WTC11 (cell line): ENCODE results near the gene CELSR2.

Experiments used
- CTCF ChIP-seq: fragments of 200-600 bp; IDR thresholded peaks from 2 replicates; pipeline ENCODE4 v1.8.0; 2022; ENCODE audit warnings: antibody characterized with exemption
- JUN ChIP-seq: sonication (generic); formaldehyde crosslinking; IDR thresholded peaks from 2 replicates; pipeline ENCODE4 v1.8.0; 2023; ENCODE audit warnings: mild to moderate bottlenecking, missing genetic modification reagents

- TF ChIP-seq CTCF, result no peak
- TF ChIP-seq JUN, result no peak
Observed at GRCh38 chr1:109304226-109304920, 55.0 kb downstream of the CELSR2 start.
